ENCODE measurements around the gene OR6S1. TPM values are rescaled to one million over a fixed set of nuclear protein-coding genes. Genes with fewer than 3 reads are reported as not detected.

Gene OR6S1
- total RNA-seq, 4 donors from 2014 or later, result not detected

DNA sequence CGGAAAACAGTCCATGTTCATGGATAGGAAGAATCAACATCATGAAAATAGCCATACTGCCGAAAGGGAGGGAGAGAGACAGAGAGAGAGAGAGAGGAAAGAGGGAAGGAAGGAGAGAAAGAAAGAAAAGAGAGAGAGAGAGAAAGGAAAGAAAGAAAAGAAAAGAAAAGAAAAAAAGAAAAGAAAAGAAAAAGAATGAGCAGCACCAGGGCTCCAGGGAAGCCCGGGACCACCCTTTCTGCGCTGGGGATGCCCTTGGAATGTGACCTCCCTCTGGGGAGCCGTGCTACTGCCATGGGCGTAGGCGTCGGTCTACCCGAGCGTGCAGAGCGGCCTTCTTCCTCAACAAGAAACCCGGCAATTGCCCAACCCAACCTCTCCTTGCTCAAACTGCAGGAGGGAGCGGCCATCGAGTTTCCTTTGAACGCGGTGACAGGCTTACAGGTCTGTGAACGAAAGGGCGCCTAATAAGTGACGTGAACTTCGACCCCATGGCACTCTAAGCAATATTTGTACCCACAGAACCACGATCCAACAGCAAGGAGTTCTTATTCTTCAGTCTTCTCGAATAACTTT lies 16.9 kb downstream of the OR6S1 start:
- no peak for TF ChIP-seq CTCF (IDR thresholded peaks at IDR 0.05; ENCODE audit: low read depth)

- no peak for TF ChIP-seq CTCF (IDR thresholded peaks at IDR 0.05; ENCODE audit: low read depth)
Measured at GRCh38 chr14:20623798-20624197, 17.7 kb downstream of the OR6S1 start.

DNA sequence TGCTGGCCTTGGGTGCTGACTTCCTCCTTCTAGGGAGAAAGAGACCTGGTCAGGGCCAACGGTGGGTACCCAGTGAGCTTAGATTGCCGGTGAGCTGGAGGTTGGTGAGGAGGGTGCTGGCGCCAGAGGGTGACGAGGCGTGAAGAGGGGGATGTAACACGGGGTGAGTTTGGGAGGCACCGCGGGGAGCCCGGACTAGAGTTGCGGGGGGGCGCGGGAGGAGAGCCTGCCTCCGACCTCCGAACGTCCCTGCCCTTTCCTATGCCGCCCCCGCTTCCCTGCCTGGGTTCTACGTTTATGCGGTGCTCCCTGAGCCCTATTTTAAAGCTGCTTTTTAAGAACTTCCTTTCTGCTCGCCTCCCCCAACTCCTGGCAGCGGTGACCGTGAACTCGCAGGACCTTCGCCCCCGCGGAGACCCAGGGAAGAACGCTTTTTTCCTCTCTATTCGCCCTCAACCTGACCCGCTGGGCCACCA lies 18.6 kb downstream of the OR6S1 start:
- no peak for TF ChIP-seq CTCF (IDR thresholded peaks at IDR 0.05; ENCODE audit: low read depth)

GRCh38 chr14:20620798-20621478 lies 20.6 kb downstream of the OR6S1 start:
- TF ChIP-seq CTCF (IDR thresholded peaks at IDR 0.05; ENCODE audit: low read depth), result no peak

DNA sequence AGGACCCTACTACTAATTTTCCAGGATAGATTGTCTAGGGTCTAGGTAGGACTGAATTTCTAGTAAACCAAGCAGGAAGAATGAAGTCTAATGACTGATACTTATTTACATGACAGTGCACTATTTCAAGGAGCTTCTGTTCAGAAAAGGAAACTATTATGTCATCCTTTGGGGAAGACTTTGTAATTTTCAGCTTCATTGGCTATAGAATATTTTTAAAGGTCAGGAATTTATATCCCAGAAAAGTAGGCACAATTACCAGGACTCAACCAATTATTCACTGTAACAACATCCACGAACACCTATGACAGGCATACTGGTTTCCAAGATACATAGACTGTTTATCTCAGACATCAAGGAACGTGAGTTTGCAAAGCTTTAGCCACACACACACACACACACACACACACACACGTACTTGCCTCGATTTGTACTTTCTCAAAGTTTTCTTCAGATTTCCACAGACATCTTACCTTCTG lies 23.2 kb downstream of the OR6S1 start:
- TF ChIP-seq CTCF (IDR thresholded peaks at IDR 0.05; ENCODE audit: low read depth), result no peak

- TF ChIP-seq CTCF (IDR thresholded peaks at IDR 0.05; ENCODE audit: low read depth), result no peak
Measured at GRCh38 chr14:20617138-20618003, 24.1 kb downstream of the OR6S1 start.

GRCh38 chr14:20615996-20616395 lies 25.5 kb downstream of the OR6S1 start:
- TF ChIP-seq CTCF (IDR thresholded peaks at IDR 0.05; ENCODE audit: low read depth), result no peak

Measured in subcutaneous adipose tissue (tissue), 4 donors.